Esophagus (tissue), 2 donors: Measurements from ENCODE around the gene MGA. TPM values are rescaled to one million over a fixed set of nuclear protein-coding genes. Genes with fewer than 3 reads are reported as not detected.

ENCODE experiments used
- H3K27ac ChIP-seq, 2 donors: one replicate each; pipeline ENCODE4 v1.5.1; 2013; ENCODE audit warnings: low read depth in 2 of 2, mild to moderate bottlenecking in 2 of 2, inconsistent platforms in 1 of 2, low read length in 1 of 2, moderate library complexity in 1 of 2
- H3K27me3 ChIP-seq, 2 donors: one replicate each; pipeline ENCODE4 v1.6.1; 2013; ENCODE audit warnings: low read length in 2 of 2, control low read depth in 1 of 2, mild to moderate bottlenecking in 1 of 2; ENCODE audit not compliant: insufficient read depth in 2 of 2, control insufficient read depth in 1 of 2
- H3K36me3 ChIP-seq, 2 donors: one replicate each; pipeline ENCODE4 v1.6.1; 2013; ENCODE audit warnings: low read length in 1 of 2; ENCODE audit not compliant: control insufficient read depth in 2 of 2, insufficient read depth in 2 of 2
- H3K4me1 ChIP-seq, 2 donors: one replicate each; pipeline ENCODE4 v1.6.1; 2013; ENCODE audit warnings: low read length in 1 of 2; ENCODE audit not compliant: control insufficient read depth in 2 of 2, insufficient read depth in 2 of 2
- H3K4me3 ChIP-seq, 2 donors: one replicate each; pipeline ENCODE4 v1.5.1; 2013; ENCODE audit warnings: low read length in 2 of 2, mild to moderate bottlenecking in 2 of 2, low read depth in 1 of 2, moderate library complexity in 1 of 2
- H3K9me3 ChIP-seq, 2 donors: one replicate each; pipeline ENCODE4 v1.6.1; 2013; ENCODE audit warnings: mild to moderate bottlenecking in 2 of 2, low read depth in 1 of 2, low read length in 1 of 2, moderate library complexity in 1 of 2; ENCODE audit not compliant: control insufficient read depth in 2 of 2, insufficient read depth in 1 of 2
- WGBS, 2 donors: extraction: QIAGEN DNeasy Blood & Tissue Kit; methylation state at CpG; one replicate each; pipeline ENCODE4 v1.1.7; 2013; 5-methylcytosine and 5-hydroxymethylcytosine counted together
- polyA plus RNA-seq, 2 donors: library from polyadenylated mRNA; stranded (reverse); fragments of 200-250 nt; gene quantifications; one replicate each; pipeline ENCODE4 v1.2.3, GENCODE V29; 2013
- donor health status: healthy with polysubstance abuse.
- donor health status: Bipolar disorder and iron deficiency.

The MGA gene
- polyA plus RNA-seq, 2 donors: 2.8 to 3.0 TPM

GRCh38 chr15:41671656-41672648 is 11.7 kb downstream of the MGA start:
- WGBS, 2 donors: 69 to 74% methylated on average over 7 of the region's 7 CpGs
- H3K4me1 ChIP-seq: no peaks in the 10 kb centered on the region
- no peak overlapping the region for H3K4me3 ChIP-seq
- H3K36me3 ChIP-seq: no peaks in the 10 kb centered on the region
- H3K27me3 ChIP-seq: no peaks in the 10 kb centered on the region
- H3K9me3 ChIP-seq: no peaks in the 10 kb centered on the region
- H3K27ac ChIP-seq: no peak overlapping the region

- Histone ChIP-seq H3K27me3 (no peaks in the 10 kb centered on the region), H3K4me3 (no peak overlapping the region), H3K9me3 (no peaks in the 10 kb centered on the region), H3K4me1 (no peaks in the 10 kb centered on the region), H3K27ac (no peak overlapping the region), H3K36me3 (no peaks in the 10 kb centered on the region)
- 95 to 97% methylated on average over 4 of the region's 4 CpGs for WGBS, 2 donors
These were observed 15.1 kb downstream of the MGA start for GRCh38 chr15:41675337-41675736.

- Histone ChIP-seq H3K27me3 (no peaks in the 10 kb centered on the region), H3K4me1 (no peaks in the 10 kb centered on the region), H3K36me3 (no peaks in the 10 kb centered on the region), H3K27ac (no peak overlapping the region), H3K9me3 (no peaks in the 10 kb centered on the region), H3K4me3 (no peak overlapping the region)
- WGBS, 2 donors: 95 to 97% methylated on average over 4 of the region's 4 CpGs
These were observed 18.5 kb downstream of the MGA start for GRCh38 chr15:41678742-41679141.

- H3K27ac ChIP-seq: no peak overlapping the region
- H3K27me3 ChIP-seq: no peaks in the 10 kb centered on the region
- 92% methylated on average over 4 of the region's 4 CpGs for WGBS, 2 donors
- H3K4me1 ChIP-seq: no peaks in the 10 kb centered on the region
- H3K4me3 ChIP-seq: no peak overlapping the region
- H3K9me3 ChIP-seq: no peaks in the 10 kb centered on the region
- H3K36me3 ChIP-seq: no peaks in the 10 kb centered on the region
These were observed 23.8 kb downstream of the MGA start for GRCh38 chr15:41683955-41684354.

- 55 to 64% methylated on average over 2 of the region's 2 CpGs for WGBS, 2 donors
- no peaks in the 10 kb centered on the region for H3K36me3 ChIP-seq
- no peaks in the 10 kb centered on the region for H3K4me1 ChIP-seq
- H3K27ac ChIP-seq: no peak overlapping the region
- no peaks in the 10 kb centered on the region for H3K9me3 ChIP-seq
- no peaks in the 10 kb centered on the region for H3K27me3 ChIP-seq
- H3K4me3 ChIP-seq: no peak overlapping the region
These were observed 28.5 kb downstream of the MGA start for GRCh38 chr15:41688671-41689070.

GRCh38 chr15:41689083-41689482 is 28.9 kb downstream of the MGA start:
- 96 to 100% methylated on average over 1 of the region's 1 CpG for WGBS, 2 donors
- H3K27me3 ChIP-seq: no peaks in the 10 kb centered on the region
- no peak overlapping the region for H3K27ac ChIP-seq
- H3K36me3 ChIP-seq: no peaks in the 10 kb centered on the region
- no peaks in the 10 kb centered on the region for H3K4me1 ChIP-seq
- no peaks in the 10 kb centered on the region for H3K9me3 ChIP-seq
- H3K4me3 ChIP-seq: no peak overlapping the region

GRCh38 chr15:41689834-41690233 is 29.6 kb downstream of the MGA start:
- 91 to 94% methylated on average over 1 of the region's 1 CpG for WGBS, 2 donors
- Histone ChIP-seq H3K9me3 (no peaks in the 10 kb centered on the region), H3K36me3 (no peaks in the 10 kb centered on the region), H3K4me3 (no peak overlapping the region), H3K27me3 (no peaks in the 10 kb centered on the region), H3K27ac (no peak overlapping the region), H3K4me1 (no peaks in the 10 kb centered on the region)

- Histone ChIP-seq H3K4me1 (no peaks in the 10 kb centered on the region), H3K9me3 (no peaks in the 10 kb centered on the region), H3K27me3 (no peaks in the 10 kb centered on the region), H3K27ac (no peak overlapping the region), H3K4me3 (no peak overlapping the region), H3K36me3 (no peaks in the 10 kb centered on the region)
- WGBS, 2 donors: 59 to 70% methylated on average over 1 of the region's 1 CpG
These were observed 30.4 kb downstream of the MGA start for GRCh38 chr15:41690636-41691035.

GRCh38 chr15:41691471-41691870 is 31.3 kb downstream of the MGA start:
- WGBS, 2 donors: 77 to 85% methylated on average over 2 of the region's 2 CpGs
- Histone ChIP-seq H3K4me1 (no peaks in the 10 kb centered on the region), H3K4me3 (no peak overlapping the region), H3K27me3 (no peaks in the 10 kb centered on the region), H3K36me3 (no peaks in the 10 kb centered on the region), H3K9me3 (no peaks in the 10 kb centered on the region), H3K27ac (no peak overlapping the region)

GRCh38 chr15:41692049-41692448 is 31.8 kb downstream of the MGA start:
- H3K4me1 ChIP-seq: no peaks in the 10 kb centered on the region

More at GRCh38 chr15:41692049-41692448, 31.8 kb downstream of the MGA start:
- H3K9me3 ChIP-seq: no peaks in the 10 kb centered on the region
- no peak overlapping the region for H3K4me3 ChIP-seq
- no peaks in the 10 kb centered on the region for H3K27me3 ChIP-seq
- no peaks in the 10 kb centered on the region for H3K36me3 ChIP-seq
- WGBS, 2 donors: 78 to 84% methylated on average over 4 of the region's 4 CpGs
- no peak overlapping the region for H3K27ac ChIP-seq
